GM12878 (cell line): ENCODE results near the gene OR9Q1. TPM values are rescaled to one million over a fixed set of nuclear protein-coding genes. Genes with fewer than 3 reads are reported as not detected.

Source experiments
- ATAC-seq: fragments of 200-7000 bp; cut with Tn5 transposase; 3 replicates; pipeline ENCODE4 v1.9.1; 2020; ENCODE audit warnings: mild to moderate bottlenecking, moderate library complexity
- BruUV-seq: library from RNA; stranded (reverse); fragments of 400-500 nt; replicated peaks from 2 replicates; lab custom pipeline; 2021; lab: Mats Ljungman, UMichigan
- CTCF ChIA-PET: fragments of 300-600 bp; sonication (Branson Sonifier 250); formaldehyde crosslinking; extraction: SDS; loops from one replicate; lab custom pipeline; 2021; ENCODE audit warnings: inconsistent platforms; lab: Yijun Ruan, JAX
- POLR2A ChIA-PET: fragments of 350-600 bp; formaldehyde crosslinking; extraction: SDS; loops from one replicate; lab custom pipeline; 2021; ENCODE audit warnings: inconsistent platforms; lab: Charles Lee
- RAD21 ChIA-PET: fragments of 300-600 bp; sonication (Branson Sonifier 250); formaldehyde crosslinking; loops from one replicate; lab custom pipeline; 2023; ENCODE audit warnings: antibody characterized with exemption; ENCODE audit not compliant: unreplicated experiment; lab: Charles Lee
- SMC1A ChIA-PET: fragments of 300-600 bp; sonication (Branson Sonifier 250); formaldehyde crosslinking; loops from one replicate; lab custom pipeline; 2023; ENCODE audit not compliant: unreplicated experiment, uncharacterized antibody; lab: Charles Lee
- DNase-seq: peaks from one replicate; pipeline ENCODE4 v3.0.0-alpha.2; 2011; ENCODE audit warnings: low read depth, low spot score
- FAIRE-seq: peaks from 3 replicates; lab custom pipeline; 2011; peaks lifted over from hg19 to GRCh38; lab: Jason Lieb, UNC
- H2AFZ ChIP-seq: 2 replicates; pipeline ENCODE4 v1.6.0; 2011; ENCODE audit warnings: low read depth, low read length, control low read depth; ENCODE audit not compliant: control insufficient read depth
- H3K27ac ChIP-seq: 2 replicates; pipeline ENCODE4 v1.5.1; 2011; ENCODE audit warnings: control low read depth; ENCODE audit not compliant: control insufficient read depth, insufficient read depth
- H3K27me3 ChIP-seq, 2 experiments: replicated peaks in 1 of 2; 2 replicates each; pipeline versions ENCODE4 v1.6.0 to v1.6.1; 2011; ENCODE audit warnings: low read length in 1 of 2; ENCODE audit not compliant: control insufficient read depth in 2 of 2, insufficient read depth in 2 of 2
- H3K36me3 ChIP-seq, 2 experiments: 2 replicates each; pipeline ENCODE4 v1.5.1; 2011; ENCODE audit warnings: low read length in 1 of 2; ENCODE audit not compliant: control insufficient read depth in 2 of 2, insufficient read depth in 2 of 2
- H3K4me1 ChIP-seq: 2 replicates; pipeline ENCODE4 v1.6.1; 2011; ENCODE audit warnings: mild to moderate bottlenecking, low read length, moderate library complexity, mixed read lengths; ENCODE audit not compliant: control insufficient read depth, insufficient read depth
- H3K4me2 ChIP-seq: 2 replicates; pipeline ENCODE4 v1.6.0; 2011; ENCODE audit warnings: control low read depth; ENCODE audit not compliant: control insufficient read depth, insufficient read depth
- H3K4me3 ChIP-seq: fragments of 200-600 bp; sonication (generic); 2 replicates; pipeline ENCODE4 v1.5.1; 2016
- H3K79me2 ChIP-seq: 2 replicates; pipeline ENCODE4 v1.6.0; 2011; ENCODE audit warnings: low read length; ENCODE audit not compliant: control insufficient read depth, insufficient read depth
- H3K9ac ChIP-seq: 2 replicates; pipeline ENCODE4 v1.8.0; 2011; ENCODE audit warnings: low read length, control low read depth, mixed read lengths; ENCODE audit not compliant: control insufficient read depth, insufficient read depth
- H3K9me3 ChIP-seq: replicated peaks from 3 replicates; pipeline ENCODE4 v1.5.1; 2011; ENCODE audit warnings: mild to moderate bottlenecking, low read length; ENCODE audit not compliant: control insufficient read depth, insufficient read depth
- H4K20me1 ChIP-seq: 2 replicates; pipeline ENCODE4 v1.6.0; 2011; ENCODE audit not compliant: control insufficient read depth, insufficient read depth
- BCL11A ChIP-seq: IDR thresholded peaks from 2 replicates; pipeline ENCODE4 v1.6.1; 2011; ENCODE audit warnings: low read depth, low read length
- FOXM1 ChIP-seq: IDR thresholded peaks from 2 replicates; pipeline ENCODE4 v1.6.1; 2012; ENCODE audit warnings: low read depth, mild to moderate bottlenecking, inconsistent platforms, low read length, moderate library complexity
- IKZF2 ChIP-seq, 2 experiments: fragments of 450-650 bp; IDR thresholded peaks; 2 replicates each; pipeline ENCODE4 v1.6.1; 2017; ENCODE audit warnings: mild to moderate bottlenecking in 2 of 2, moderate library complexity in 2 of 2
- KLF5 ChIP-seq: fragments of 450-650 bp; IDR thresholded peaks from 2 replicates; pipeline ENCODE4 v1.6.1; 2014; ENCODE audit warnings: mild to moderate bottlenecking; ENCODE audit not compliant: partially characterized antibody
- NFYB ChIP-seq: IDR thresholded peaks from 2 replicates; pipeline ENCODE4 v1.6.1; 2011; ENCODE audit warnings: low read depth, mild to moderate bottlenecking, low read length, improper control_type of control experiment, moderate library complexity; ENCODE audit not compliant: insufficient read depth
- RAD21 ChIP-seq: IDR thresholded peaks from 2 replicates; pipeline ENCODE4 v1.6.1; 2011; ENCODE audit warnings: mild to moderate bottlenecking, low read depth, low read length, moderate library complexity; ENCODE audit not compliant: insufficient read depth
- SUPT20H ChIP-seq: IDR thresholded peaks from 2 replicates; pipeline ENCODE4 v1.6.1; 2011; ENCODE audit warnings: low read depth, mild to moderate bottlenecking, low read length, moderate library complexity, borderline replicate concordance; ENCODE audit not compliant: control insufficient read depth
- WGBS: methylation state at CpG from one replicate; pipeline ENCODE4 v1.1.6; 2016; ENCODE audit warnings: low lambda C conversion rate; ENCODE audit not compliant: insufficient replicate concordance, insufficient coverage; ENCODE audit errors: missing lambda C conversion rate; 5-methylcytosine and 5-hydroxymethylcytosine counted together
- in situ Hi-C: fragments of 300-500 bp; cut with MboI; formaldehyde crosslinking; loops from 9 replicates; pipeline ENCODE4 v1.14.3; 2018; ENCODE audit warnings: mixed read lengths
- intact Hi-C: fragments of 100-400 bp; cut with micrococcal nuclease; formaldehyde crosslinking; loops from one replicate; pipeline ENCODE4 v1.14.2; 2022; ENCODE audit not compliant: unreplicated experiment
- polyA plus RNA-seq, 11 experiments: library from polyadenylated mRNA; depleted of rRNA in 4 of 11; unstranded in 6 of 11; stranded (reverse) in 5 of 11; fragments of >200 nt; fragmentation: Nextera tagmentation in 4 of 11; fragmentation: Illumina TruSeq in 1 of 11; extraction: Ambion mirVana in 4 of 11; extraction: Trizol in 1 of 11; gene quantifications; 1 replicate in 1 of 11; 2 replicates in 10 of 11; pipeline versions ENCODE4 v1.2.1 to v1.2.3, GENCODE V29; 2011 to 2016; ENCODE audit warnings: inconsistent platforms in 2 of 11, missing spikeins in 2 of 11, low read depth in 1 of 11
- total RNA-seq, 4 experiments: library from RNA; depleted of rRNA in 3 of 4; stranded (reverse); fragments of >200 nt in 3 of 4; fragmentation: Illumina TruSeq in 1 of 4; extraction: Trizol in 1 of 4; gene quantifications; 2 replicates each; pipeline versions ENCODE4 v1.2.1 to v1.2.3, GENCODE V29; 2013 to 2021
- TF ChIP-seq, protein P1 (sequence below): IDR thresholded peaks from 2 replicates; pipeline ENCODE4 v1.6.1; 2011; ENCODE audit warnings: borderline replicate concordance, low read depth, mild to moderate bottlenecking, moderate library complexity, mixed read lengths, low read length; ENCODE audit not compliant: insufficient read depth; ENCODE audit errors: extremely low read length
- TF ChIP-seq, protein P2 (sequence below): fragments of 450-650 bp; IDR thresholded peaks from 2 replicates; pipeline ENCODE4 v1.6.1; 2017; ENCODE audit warnings: mild to moderate bottlenecking, low read depth, inconsistent platforms; ENCODE audit not compliant: poor library complexity, severe bottlenecking
- TF ChIP-seq, protein P3 (sequence below): fragments of 450-650 bp; formaldehyde crosslinking; IDR thresholded peaks from 2 replicates; pipeline ENCODE4 v1.4.0; 2022; ENCODE audit warnings: mild to moderate bottlenecking, moderate library complexity
- TF ChIP-seq, protein P4 (sequence below): IDR thresholded peaks from 2 replicates; pipeline ENCODE4 v1.6.1; 2011; ENCODE audit warnings: low read depth, low read length, improper control_type of control experiment, borderline replicate concordance
- TF ChIP-seq, protein P5 (sequence below): IDR thresholded peaks from 2 replicates; pipeline ENCODE4 v1.6.1; 2012; ENCODE audit warnings: low read depth, low read length, improper control_type of control experiment

OR9Q1 gene
- total and polyA plus RNA-seq, 10 of the 15 experiments (the other 5 are each of a cell fraction or from before 2014, with no cell fraction given): not detected

DNA sequence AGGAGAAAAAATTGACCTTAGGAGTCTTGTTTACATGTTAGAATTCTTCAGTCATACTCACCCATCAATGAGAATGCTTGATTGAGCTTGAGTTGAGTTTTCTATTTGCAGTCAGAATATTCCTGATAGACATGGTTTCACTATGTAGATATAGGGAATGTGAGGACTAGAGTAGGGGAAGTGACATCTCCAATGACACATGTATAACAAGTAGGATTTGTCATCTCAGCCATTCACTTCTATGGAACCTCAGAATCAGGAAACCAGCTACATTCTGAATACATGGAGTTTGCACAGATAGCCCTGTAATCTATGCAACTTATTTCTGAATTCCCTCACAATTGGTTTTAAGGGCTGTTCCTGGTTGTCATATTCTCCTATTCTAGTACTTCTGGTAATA lies 20.1 kb upstream of the OR9Q1 start (continued):
- TF ChIP-seq FOXM1 (no peak), NFYB (no peak), SUPT20H (no peak), IKZF2 (IDR thresholded peaks at IDR 0.05) (no peak)
- TF ChIP-seq, protein P1, sequence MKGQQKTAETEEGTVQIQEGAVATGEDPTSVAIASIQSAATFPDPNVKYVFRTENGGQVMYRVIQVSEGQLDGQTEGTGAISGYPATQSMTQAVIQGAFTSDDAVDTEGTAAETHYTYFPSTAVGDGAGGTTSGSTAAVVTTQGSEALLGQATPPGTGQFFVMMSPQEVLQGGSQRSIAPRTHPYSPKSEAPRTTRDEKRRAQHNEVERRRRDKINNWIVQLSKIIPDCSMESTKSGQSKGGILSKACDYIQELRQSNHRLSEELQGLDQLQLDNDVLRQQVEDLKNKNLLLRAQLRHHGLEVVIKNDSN: no peak
- TF ChIP-seq, protein P2, sequence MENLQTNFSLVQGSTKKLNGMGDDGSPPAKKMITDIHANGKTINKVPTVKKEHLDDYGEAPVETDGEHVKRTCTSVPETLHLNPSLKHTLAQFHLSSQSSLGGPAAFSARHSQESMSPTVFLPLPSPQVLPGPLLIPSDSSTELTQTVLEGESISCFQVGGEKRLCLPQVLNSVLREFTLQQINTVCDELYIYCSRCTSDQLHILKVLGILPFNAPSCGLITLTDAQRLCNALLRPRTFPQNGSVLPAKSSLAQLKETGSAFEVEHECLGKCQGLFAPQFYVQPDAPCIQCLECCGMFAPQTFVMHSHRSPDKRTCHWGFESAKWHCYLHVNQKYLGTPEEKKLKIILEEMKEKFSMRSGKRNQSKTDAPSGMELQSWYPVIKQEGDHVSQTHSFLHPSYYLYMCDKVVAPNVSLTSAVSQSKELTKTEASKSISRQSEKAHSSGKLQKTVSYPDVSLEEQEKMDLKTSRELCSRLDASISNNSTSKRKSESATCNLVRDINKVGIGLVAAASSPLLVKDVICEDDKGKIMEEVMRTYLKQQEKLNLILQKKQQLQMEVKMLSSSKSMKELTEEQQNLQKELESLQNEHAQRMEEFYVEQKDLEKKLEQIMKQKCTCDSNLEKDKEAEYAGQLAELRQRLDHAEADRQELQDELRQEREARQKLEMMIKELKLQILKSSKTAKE: no peak

DNA sequence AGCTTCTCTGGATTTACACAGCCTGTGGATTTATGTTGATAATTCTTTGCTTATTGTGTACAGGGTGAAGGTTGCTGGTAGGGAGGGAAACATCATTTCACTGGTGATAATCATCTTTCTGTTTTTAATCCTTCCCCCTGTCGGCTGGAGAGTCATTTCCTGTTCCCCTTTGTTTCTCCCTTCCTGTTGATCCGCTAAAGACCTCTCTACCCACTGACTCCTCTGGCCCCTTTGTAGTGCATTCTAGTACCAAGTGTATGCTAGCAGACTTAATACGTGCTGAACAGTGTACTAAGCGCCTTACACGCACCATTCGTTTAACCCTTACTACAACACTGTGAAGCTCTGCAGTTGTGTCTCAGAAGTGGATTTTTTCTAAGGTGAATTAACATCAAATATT lies 19.0 kb upstream of the OR9Q1 start:
- no TSS peak for BruUV-seq

More for the DNA sequence above, 19.0 kb upstream of the OR9Q1 start:
- ChIA-PET POLR2A (no interaction called here), RAD21 (no interaction called here), CTCF (no interaction called here), SMC1A (no interaction called here)
- H2AFZ ChIP-seq: no peak overlapping the region
- DNase-seq (no peak), FAIRE-seq (no peak), ATAC-seq (no peak)
- intact Hi-C loops (no loop called here), in situ Hi-C loops (no loop called here)
- H3K4me1 ChIP-seq: no peaks in the 10 kb centered on the region
- H3K36me3 ChIP-seq: no peaks in the 10 kb centered on the region
- H3K79me2 ChIP-seq: no peaks in the 10 kb centered on the region
- H4K20me1 ChIP-seq: no peaks in the 10 kb centered on the region
- 40% methylated on average over 6 of the region's 6 CpGs for WGBS
- H3K27ac ChIP-seq: no peak overlapping the region
- H3K4me2 ChIP-seq: no peak overlapping the region
- H3K9ac ChIP-seq: no peak overlapping the region
- TF ChIP-seq KLF5 (no peak), BCL11A (no peak), FOXM1 (no peak), IKZF2 (IDR thresholded peaks at IDR 0.05) (no peak), RAD21 (no peak)
- TF ChIP-seq, protein P3, sequence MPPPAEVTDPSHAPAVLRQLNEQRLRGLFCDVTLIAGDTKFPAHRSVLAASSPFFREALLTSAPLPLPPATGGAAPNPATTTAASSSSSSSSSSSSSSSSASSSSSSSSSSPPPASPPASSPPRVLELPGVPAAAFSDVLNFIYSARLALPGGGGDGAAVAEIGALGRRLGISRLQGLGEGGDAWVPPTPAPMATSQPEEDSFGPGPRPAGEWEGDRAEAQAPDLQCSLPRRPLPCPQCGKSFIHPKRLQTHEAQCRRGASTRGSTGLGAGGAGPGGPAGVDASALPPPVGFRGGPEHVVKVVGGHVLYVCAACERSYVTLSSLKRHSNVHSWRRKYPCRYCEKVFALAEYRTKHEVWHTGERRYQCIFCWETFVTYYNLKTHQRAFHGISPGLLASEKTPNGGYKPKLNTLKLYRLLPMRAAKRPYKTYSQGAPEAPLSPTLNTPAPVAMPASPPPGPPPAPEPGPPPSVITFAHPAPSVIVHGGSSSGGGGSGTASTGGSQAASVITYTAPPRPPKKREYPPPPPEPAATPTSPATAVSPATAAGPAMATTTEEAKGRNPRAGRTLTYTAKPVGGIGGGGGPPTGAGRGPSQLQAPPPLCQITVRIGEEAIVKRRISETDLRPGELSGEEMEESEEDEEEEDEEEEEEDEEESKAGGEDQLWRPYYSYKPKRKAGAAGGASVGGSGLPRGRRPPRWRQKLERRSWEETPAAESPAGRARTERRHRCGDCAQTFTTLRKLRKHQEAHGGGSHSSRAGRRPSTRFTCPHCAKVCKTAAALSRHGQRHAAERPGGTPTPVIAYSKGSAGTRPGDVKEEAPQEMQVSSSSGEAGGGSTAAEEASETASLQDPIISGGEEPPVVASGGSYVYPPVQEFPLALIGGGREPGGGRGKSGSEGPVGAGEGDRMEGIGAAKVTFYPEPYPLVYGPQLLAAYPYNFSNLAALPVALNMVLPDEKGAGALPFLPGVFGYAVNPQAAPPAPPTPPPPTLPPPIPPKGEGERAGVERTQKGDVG: no peak
- TF ChIP-seq, protein P4, sequence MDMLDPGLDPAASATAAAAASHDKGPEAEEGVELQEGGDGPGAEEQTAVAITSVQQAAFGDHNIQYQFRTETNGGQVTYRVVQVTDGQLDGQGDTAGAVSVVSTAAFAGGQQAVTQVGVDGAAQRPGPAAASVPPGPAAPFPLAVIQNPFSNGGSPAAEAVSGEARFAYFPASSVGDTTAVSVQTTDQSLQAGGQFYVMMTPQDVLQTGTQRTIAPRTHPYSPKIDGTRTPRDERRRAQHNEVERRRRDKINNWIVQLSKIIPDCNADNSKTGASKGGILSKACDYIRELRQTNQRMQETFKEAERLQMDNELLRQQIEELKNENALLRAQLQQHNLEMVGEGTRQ: no peak
- TF ChIP-seq, protein P5, sequence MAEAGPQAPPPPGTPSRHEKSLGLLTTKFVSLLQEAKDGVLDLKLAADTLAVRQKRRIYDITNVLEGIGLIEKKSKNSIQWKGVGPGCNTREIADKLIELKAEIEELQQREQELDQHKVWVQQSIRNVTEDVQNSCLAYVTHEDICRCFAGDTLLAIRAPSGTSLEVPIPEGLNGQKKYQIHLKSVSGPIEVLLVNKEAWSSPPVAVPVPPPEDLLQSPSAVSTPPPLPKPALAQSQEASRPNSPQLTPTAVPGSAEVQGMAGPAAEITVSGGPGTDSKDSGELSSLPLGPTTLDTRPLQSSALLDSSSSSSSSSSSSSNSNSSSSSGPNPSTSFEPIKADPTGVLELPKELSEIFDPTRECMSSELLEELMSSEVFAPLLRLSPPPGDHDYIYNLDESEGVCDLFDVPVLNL: no peak
- no peaks in the 10 kb centered on the region for H3K27me3 ChIP-seq
- no peaks in the 10 kb centered on the region for H3K9me3 ChIP-seq
- no peak overlapping the region for H3K4me3 ChIP-seq
